Inflammatory macrophage treated with lipopolysaccharide for 1 hour (primary cell): ENCODE results near the gene HPS3.
"Not testable (repeated sequence)": the region's sequence is repeated elsewhere in the genome, so short reads cannot be mapped to it uniquely, and the experiment has no call there.

Experiments
- DNase-seq, 2 donors: peaks; one replicate each; pipeline ENCODE4 v3.0.0-alpha.2; 2020 to 2022

HPS3 gene

DNA sequence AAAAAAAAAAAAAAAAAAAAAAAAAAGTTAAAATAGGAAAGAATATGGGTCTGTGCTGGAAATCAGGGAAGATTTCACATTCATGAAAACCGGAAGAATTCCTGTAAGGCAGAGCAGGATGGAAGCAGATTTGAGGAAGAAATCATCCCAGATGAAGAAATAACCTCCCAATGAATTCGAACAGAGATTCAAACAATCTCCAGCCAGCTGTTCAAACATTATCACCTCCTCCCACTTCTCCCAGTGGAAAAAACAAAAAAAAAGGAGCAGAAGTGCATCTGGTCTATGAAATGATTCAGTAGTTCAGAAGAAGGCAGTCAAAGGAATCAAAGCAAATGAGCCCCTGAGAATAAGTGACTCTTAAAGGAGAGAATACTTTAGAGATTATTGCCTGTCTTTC lies 59.1 kb downstream of the HPS3 start:
- DNase-seq, result no peak

DNA sequence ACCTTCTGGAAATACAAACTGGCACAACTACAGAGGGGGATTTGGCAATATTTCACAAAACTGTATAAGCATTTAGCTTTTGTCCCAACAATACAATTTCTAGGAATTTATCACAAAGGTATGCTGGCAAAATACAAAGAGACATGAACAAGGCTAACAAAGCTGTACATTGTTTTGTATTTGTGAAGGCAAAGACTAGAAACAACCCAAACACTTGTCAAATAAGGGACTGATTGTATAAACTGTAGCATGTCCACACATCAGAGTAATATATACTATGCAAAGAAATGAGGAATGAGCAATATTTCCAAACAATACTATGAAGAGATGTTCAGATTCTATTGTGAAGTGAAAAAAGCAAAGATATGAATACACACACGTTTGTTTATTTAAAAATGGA lies 65.8 kb downstream of the HPS3 start:
- no peak for DNase-seq

DNA sequence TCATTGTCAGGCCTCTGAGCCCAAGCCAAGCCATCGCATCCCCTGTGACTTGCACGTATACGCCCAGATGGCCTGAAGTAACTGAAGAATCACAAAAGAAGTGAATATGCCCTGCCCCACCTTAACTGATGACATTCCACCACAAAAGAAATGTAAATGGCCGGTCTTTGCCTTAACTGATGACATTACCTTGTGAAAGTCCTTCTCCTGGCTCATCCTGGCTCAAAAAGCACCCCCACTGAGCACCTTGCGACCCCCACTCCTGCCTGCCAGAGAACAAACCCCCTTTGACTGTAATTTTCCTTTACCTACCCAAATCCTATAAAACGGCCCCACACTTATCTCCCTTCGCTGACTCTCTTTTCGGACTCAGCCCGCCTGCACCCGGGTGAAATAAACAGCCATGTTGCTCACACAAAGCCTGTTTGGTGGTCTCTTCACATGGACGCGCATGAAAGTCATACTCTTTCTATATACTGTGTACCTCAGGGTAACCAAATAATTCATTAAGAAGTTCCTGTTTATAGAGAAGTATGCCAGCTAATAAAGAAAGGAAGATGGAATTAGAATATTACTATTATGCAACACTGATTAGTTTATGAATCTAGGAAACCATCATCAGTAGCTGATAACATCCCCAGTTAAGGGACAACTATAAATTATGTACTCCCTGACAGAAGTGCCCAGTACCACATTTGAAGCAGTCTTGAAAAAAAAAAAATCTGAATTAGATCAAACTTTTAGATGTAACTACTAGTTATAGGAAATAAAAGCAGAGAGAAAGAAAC lies 67.6 kb downstream of the HPS3 start:
- not testable (repeated sequence) for DNase-seq

DNA sequence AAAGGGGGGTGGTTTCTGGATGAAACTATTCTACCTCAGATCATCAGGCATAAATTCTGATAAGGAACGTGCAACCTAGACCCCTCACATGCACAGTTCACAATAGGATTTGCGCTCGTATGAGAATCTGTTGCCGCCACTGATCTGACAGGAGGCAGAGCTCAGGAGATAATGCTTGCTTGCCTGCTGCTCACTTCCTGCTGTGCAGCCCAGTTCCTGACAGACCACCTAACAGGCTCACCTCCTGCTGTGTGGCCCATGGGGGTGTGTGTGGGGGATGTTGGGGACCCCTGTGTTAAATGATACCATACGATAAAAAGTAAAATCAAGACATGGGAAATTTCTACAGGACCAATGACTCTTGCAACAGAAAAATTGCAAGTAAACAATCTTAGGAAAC lies 68.2 kb downstream of the HPS3 start:
- no peak for DNase-seq

GRCh38 chr3:149198611-149199010 lies 69.2 kb downstream of the HPS3 start:
- no peak for DNase-seq

- no peak for DNase-seq
These were observed 70.0 kb downstream of the HPS3 start for GRCh38 chr3:149199474-149199873.

GRCh38 chr3:149203758-149204157 lies 74.3 kb downstream of the HPS3 start:
- peak; percentile 10 to 21 for DNase-seq

DNA sequence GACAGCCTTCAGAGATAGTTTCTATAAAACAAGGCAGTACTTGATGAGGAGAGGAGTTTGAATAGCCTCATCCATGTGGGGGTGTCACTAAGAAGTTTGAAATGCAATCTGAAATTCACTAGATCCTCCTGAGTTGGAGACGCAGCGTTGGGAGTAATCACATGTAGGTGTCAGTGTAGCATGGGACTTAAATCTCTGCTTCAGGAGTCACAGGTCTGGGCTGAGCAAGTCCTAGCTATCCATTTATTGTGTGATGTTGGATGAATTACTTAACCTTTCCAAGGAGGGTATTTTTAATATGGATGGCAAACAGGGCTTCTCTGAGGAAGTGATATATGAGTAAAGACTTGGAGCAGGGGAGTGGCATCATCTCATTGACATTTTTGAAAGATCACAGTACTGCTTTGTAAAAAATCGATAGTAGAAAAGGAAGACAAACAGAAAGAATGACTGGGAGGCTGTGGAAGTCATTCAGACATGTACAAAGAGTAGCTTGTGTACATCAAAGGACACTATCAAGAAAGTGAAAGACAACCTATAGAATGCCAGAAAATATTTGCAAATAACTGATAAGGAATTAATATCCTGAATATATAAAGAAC lies 75.1 kb downstream of the HPS3 start:
- no peak for DNase-seq

GRCh38 chr3:149207475-149207874 lies 78.0 kb downstream of the HPS3 start:
- no peak for DNase-seq

GRCh38 chr3:149209431-149209830 lies 80.0 kb downstream of the HPS3 start:
- no peak for DNase-seq

DNA sequence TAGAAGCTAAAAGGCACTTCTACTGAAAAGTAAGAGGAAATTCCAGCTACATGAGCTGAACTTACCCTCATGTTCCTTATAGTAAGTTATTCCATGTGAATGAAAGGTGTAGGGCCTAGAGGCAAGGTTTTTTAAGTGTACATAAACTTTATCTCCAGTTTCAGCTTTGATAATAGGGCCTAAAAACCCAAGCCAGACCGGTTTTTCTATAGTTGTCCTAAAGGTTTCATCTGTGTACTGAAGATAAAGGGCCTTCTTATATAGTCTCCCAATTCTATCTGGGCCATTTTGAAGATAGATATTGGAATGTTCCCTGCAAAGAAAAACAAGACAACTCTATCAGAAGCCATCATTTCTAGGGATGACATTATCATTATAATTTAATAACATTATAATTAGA lies 82.9 kb downstream of the HPS3 start:
- DNase-seq, result no peak

DNA sequence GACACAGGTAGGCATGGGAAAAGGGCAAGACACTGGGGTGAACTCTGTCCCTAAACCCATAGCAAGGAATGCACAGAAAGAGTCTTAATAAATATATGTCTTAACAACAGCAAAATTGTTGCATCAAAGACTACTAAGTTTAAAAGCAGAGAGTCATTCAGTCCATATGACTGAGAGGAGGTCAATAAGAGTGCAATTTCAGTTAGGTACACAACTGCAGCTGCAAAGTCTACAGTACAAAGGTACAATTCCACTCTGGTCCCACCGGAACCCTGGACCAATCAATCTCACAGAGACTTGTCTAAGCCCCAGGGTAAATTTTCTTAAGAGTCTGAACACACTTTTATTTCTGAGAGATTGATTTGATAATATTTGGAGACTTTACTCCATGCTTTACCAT lies 85.3 kb downstream of the HPS3 start:
- no peak for DNase-seq

GRCh38 chr3:149215515-149215914 lies 86.1 kb downstream of the HPS3 start:
- no peak for DNase-seq

GRCh38 chr3:149216193-149216869 lies 86.9 kb downstream of the HPS3 start:
- no peak for DNase-seq

DNA sequence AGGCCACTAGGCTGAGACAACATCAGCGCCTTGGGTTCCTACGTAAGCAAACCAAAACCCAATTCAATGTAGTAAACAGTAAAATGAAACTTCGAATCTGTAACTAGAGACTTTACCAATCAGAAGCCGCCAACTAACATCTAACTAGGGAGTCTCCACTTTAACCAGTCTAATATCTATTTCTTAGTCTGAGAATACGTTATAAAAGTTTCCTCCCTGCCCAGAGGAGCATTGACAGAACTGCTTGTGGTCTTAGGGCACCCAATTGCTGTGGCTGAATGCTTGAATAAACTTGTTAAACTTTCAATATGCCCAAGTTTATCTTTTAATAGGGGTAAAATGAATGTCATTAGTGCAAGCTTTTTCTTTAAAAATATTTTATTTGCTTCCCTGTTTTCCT lies 87.9 kb downstream of the HPS3 start:
- DNase-seq, result no peak

DNA sequence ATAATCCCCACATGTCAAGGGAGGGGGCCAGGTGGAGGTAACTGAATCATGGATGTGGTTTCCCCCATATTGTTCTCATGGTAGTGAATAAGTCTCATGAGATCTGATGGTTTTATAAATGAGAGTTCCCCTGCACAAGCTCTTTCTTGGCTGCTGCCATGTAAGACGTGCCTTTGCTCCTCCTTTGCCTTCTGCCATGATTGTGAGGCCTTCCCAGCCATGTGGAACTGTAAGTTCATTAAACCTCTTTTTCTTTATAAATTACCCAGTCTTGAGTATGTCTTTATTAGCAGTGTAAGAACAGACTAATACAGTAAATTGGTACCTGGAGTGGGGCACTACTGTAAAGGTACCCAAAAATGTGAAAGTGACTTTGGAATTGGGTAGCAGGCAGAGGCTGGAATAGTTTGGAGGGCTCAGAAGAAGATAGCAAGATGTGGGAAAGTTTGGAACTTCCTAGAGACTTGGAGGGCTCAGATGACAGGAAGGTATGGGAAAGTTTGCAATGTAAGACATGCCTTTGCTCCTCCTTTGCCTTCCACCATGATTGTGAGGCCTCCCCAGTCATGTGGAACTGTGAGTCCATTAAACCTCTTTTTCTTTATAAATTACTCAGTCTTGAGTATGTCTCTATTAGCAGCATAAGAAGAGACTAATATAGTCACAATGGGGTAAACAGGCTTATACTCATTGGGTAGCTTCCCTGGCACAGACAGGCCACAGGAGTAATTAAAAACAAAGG lies 90.1 kb downstream of the HPS3 start:
- not testable (repeated sequence) for DNase-seq

- DNase-seq, result no peak
These were observed 92.5 kb downstream of the HPS3 start, which contains the start of gene CP for GRCh38 chr3:149221783-149222517. TSS of gene CP (minus strand) at chr3:149221829. CDS start at chr3:149221792, 37 bp downstream.
